ENCODE measurements around the gene WBP1L. TPM values are rescaled to one million over a fixed set of nuclear protein-coding genes. Genes with fewer than 3 reads are reported as not detected.
"Not testable (repeated sequence)": the region's sequence is repeated elsewhere in the genome, so short reads cannot be mapped to it uniquely, and the experiment has no call there.

Gene WBP1L
- total RNA-seq, 4 donors from 2014 or later: 103 to 204 (median 145) TPM

DNA sequence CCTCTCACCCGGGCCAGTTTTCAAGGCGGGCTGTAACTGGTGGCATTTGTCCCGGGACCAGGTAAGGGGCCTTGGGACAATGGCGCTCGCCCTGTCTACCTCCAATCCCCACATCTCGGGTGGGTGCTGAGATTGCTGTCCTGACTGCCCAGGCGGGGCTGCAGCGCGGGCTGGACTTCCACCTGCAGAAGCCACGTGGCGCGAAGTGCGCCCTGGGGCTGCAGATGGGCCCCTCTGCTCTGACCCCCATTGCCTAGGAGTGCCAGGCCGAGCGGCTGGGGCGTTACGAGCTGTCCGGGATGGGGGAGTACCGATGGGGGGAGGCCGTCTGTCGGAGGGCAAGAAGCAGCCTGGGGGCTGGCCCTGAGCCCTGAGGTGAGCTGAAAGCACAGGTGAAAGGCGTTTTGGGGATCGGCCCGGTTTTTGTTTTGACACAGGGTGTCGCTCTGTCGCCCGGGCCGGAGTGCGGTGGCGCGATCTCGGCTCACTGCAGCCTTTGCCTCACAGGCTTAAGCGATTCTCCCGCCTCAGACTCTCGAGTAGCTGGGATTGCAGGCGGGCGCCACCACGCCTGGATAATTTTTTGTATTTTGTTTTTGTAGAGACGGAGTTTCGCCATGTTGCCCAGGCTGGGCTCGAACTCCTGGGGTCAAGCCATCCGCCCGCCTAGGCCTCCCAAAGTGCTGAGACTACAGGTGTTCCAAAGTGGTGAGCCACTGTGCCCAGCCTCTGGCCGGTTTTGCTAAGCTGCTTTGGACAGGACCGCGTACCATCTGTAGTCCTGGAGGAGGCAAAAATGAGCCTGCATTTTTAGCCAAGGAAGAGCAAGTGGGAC is 28.9 kb upstream of the WBP1L start, which contains the start of gene SFXN2:
Gene SFXN2 (plus strand): TSS at position 16 of the 835 bp plus-strand sequence. CDS start 12,001 bp downstream, outside the sequence.
- H3K4me1 ChIP-seq: peaks cover 26 to 30% of the 10 kb centered on the region in 2 donors
- H3K27ac ChIP-seq: peak within 1 kb of the TSS; percentile 83 to 89 (median 86)
- H3K9me3 ChIP-seq: no peaks in the 10 kb centered on the region
- no peak for DNase-seq
- TF ChIP-seq, protein P1, sequence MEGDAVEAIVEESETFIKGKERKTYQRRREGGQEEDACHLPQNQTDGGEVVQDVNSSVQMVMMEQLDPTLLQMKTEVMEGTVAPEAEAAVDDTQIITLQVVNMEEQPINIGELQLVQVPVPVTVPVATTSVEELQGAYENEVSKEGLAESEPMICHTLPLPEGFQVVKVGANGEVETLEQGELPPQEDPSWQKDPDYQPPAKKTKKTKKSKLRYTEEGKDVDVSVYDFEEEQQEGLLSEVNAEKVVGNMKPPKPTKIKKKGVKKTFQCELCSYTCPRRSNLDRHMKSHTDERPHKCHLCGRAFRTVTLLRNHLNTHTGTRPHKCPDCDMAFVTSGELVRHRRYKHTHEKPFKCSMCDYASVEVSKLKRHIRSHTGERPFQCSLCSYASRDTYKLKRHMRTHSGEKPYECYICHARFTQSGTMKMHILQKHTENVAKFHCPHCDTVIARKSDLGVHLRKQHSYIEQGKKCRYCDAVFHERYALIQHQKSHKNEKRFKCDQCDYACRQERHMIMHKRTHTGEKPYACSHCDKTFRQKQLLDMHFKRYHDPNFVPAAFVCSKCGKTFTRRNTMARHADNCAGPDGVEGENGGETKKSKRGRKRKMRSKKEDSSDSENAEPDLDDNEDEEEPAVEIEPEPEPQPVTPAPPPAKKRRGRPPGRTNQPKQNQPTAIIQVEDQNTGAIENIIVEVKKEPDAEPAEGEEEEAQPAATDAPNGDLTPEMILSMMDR (IDR thresholded peaks at IDR 0.05 in 4 of 5, conservative IDR thresholded peaks at IDR 0.05 in 1 of 5): no peak
- TF ChIP-seq POLR2A (IDR thresholded peaks at IDR 0.05): no peak
- in situ Hi-C loops (cut with MboI; ENCODE audit: low sequenced_read_pairs in 4 of 4): no loop called here
- no peaks in the 10 kb centered on the region for H3K27me3 ChIP-seq
- H3K4me3 ChIP-seq: peak within 1 kb of the TSS; percentile 74 to 99 (median 91)
- no peaks in the 10 kb centered on the region for H3K36me3 ChIP-seq
- intact Hi-C loops (cut with DNase I; ENCODE audit: low total_unique reads): loop anchor here (2.0 to 10.0 kb wide), 3 partner anchors 28 to 527 kb away; partner anchors contain the start of genes ACTR1A, SUFU and WBP1L
- ATAC-seq: peak; percentile 34 to 43

DNA sequence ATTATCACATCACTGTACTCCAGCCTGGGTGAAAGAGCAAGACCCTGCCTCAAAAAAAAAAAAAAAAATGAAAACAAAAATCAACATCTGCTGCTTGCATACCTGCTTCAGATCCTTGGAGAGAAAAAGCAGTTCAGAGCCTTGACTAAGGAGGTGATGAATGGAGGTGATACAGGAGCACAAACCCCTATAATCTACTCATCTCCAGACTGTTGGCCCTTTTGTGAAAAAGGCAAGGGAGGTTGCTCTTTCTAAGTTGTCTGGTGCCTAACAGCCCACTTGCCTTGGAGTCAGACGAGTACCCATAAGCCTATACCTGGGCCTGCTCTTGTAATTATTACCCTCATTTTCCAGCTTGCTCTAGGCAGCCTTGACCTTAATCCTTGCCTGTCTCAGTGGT is 27.9 kb upstream of the WBP1L start:
- H3K27ac ChIP-seq: peak overlapping the region in 2 of 4 donors; percentile 86
- no peaks in the 10 kb centered on the region for H3K9me3 ChIP-seq
- ATAC-seq (no peak), DNase-seq (no peak)
- TF ChIP-seq, protein P1 (IDR thresholded peaks at IDR 0.05 in 4 of 5, conservative IDR thresholded peaks at IDR 0.05 in 1 of 5): no peak
- no peak for TF ChIP-seq POLR2A (IDR thresholded peaks at IDR 0.05)
- no peak overlapping the region for H3K4me3 ChIP-seq
- in situ Hi-C loops (cut with MboI; ENCODE audit: low sequenced_read_pairs in 4 of 4) (no loop called here), intact Hi-C loops (cut with DNase I; ENCODE audit: low total_unique reads) (loop anchor here (2.0 to 10.0 kb wide), 2 partner anchors 27 to 211 kb away; partner anchors contain the start of genes ACTR1A, SUFU and WBP1L)
- peaks cover 26 to 30% of the 10 kb centered on the region in 2 donors for H3K4me1 ChIP-seq
- H3K36me3 ChIP-seq: no peaks in the 10 kb centered on the region
- no peaks in the 10 kb centered on the region for H3K27me3 ChIP-seq

DNA sequence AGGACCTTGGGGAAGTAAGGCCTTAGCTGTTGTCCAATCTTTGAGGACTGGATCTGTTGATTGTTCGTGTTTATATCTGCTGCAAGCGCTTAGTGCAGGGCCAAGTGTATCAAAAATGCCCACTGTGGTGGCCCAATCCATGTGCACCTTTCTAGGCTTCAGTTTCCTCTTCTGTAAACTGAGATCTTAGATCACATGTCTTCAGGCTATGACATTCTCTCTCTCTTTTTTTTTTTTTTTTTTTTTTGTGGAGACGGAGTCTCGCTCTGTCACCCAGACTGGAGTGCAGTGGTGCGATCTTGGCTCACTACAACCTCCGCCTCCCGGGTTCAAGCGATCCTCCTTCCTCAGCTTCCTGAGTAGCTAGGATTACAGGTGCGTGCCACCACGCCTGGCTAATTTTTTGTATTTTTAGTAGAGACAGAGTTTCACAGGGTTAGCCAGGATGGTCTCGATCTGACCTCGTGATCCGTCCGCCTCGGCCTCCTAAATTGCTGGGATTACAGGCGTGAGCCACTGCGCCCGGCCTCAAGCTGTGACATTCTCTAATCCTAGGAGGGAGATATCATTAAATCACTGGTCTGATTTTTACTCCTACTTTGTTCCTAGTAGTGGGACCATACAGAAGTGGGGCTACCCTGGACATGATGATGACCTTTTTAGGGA is 26.7 kb upstream of the WBP1L start:
- ATAC-seq; DNase-seq; in situ Hi-C loops (cut with MboI; ENCODE audit: low sequenced_read_pairs in 4 of 4); H3K27me3 ChIP-seq; H3K36me3 ChIP-seq; H3K9me3 ChIP-seq; H3K4me3 ChIP-seq: not testable (repeated sequence)
- intact Hi-C loops (cut with DNase I; ENCODE audit: low total_unique reads): loop anchor here (10.0 kb wide), 1 partner anchor 212 kb away; the partner anchor contains the start of genes ACTR1A and SUFU
- Histone ChIP-seq H3K4me1 (peaks cover 26 to 30% of the 10 kb centered on the region in 2 donors), H3K27ac (peak overlapping the region in 3 of 4 donors; percentile 51 to 78 (median 74))

DNA sequence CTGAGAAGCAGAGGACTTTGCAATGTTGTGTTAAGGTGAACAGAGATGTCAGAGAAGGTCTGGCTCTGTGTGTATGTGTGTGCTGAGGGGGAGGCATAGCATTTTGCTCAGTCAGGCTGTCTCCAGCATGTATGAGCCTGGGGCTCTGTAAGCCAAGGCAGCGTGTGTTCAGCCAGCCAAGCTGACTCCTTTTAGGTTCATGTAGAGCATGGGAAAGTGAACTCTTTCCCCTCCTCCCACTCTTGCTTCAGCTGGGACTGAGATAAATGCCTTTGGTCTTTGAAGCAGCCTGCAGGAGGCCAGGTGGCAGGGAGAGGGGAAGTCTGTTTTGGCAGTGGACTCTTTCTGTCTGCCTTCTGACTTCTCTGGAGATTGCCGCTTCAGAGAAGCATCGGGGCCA is 25.5 kb upstream of the WBP1L start:
- no peak overlapping the region for H3K4me3 ChIP-seq
- peak overlapping the region; percentile 51 to 78 (median 74) for H3K27ac ChIP-seq
- H3K36me3 ChIP-seq: no peaks in the 10 kb centered on the region
- ATAC-seq (peak; percentile 39 to 56), DNase-seq (peak; percentile 44 to 69)
- no peaks in the 10 kb centered on the region for H3K27me3 ChIP-seq
- intact Hi-C loops (cut with DNase I; ENCODE audit: low total_unique reads) (loop anchor here (10.0 kb wide), 1 partner anchor 213 kb away; the partner anchor contains the start of genes ACTR1A and SUFU), in situ Hi-C loops (cut with MboI; ENCODE audit: low sequenced_read_pairs in 4 of 4) (no loop called here)
- no peaks in the 10 kb centered on the region for H3K9me3 ChIP-seq
- TF ChIP-seq, protein P1 (IDR thresholded peaks at IDR 0.05 in 4 of 5, conservative IDR thresholded peaks at IDR 0.05 in 1 of 5): no peak
- peak in 1 of 2 donors; percentile 13 for TF ChIP-seq POLR2A (IDR thresholded peaks at IDR 0.05)
- peaks cover 22 to 25% of the 10 kb centered on the region in 2 donors for H3K4me1 ChIP-seq
